ENCODE data around the gene RELT.

Gene RELT

GRCh38 chr11:73337846-73338245 is 38.4 kb upstream of the RELT start:
- Histone ChIP-seq H3K36me3 (ENCODE audit: insufficient read depth, low read length) (no peaks in the 10 kb centered on the region), H3K27me3 (ENCODE audit: insufficient read depth, low read length) (no peaks in the 10 kb centered on the region), H3K4me1 (ENCODE audit: control insufficient read depth, insufficient read depth, low read length, unreplicated experiment) (peaks cover 29% of the 10 kb centered on the region), H2AFZ (ENCODE audit: low read length, unreplicated experiment) (no peak overlapping the region), H3K79me2 (ENCODE audit: control insufficient read depth, insufficient read depth, low read length, unreplicated experiment) (peaks cover 43% of the 10 kb centered on the region), H3K4me3 (ENCODE audit: low read depth, low read length) (no peak overlapping the region), H3K27ac (ENCODE audit: low read depth, low read length) (no peak overlapping the region)

DNA sequence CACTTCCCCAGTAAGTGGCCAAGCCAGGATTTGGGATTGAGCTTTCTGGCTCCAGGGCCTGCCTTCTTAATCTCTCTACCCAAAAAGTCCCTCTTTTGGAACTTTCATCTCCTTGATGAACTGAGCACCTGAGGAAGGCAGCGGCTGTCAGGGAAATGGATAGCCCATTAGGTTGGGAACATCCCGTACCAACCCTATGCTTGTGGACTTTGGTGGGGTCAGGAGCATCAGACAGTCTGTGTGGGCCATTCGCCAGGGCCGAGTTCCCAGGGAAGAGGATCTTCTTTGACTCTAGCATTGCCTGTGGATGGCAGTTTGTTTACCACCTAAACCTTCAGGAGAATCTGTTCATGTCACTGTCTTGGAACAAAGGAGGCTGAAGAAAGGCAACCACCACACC is 37.9 kb upstream of the RELT start:
- H2AFZ ChIP-seq (ENCODE audit: low read length, unreplicated experiment) = no peak overlapping the region
- no peaks in the 10 kb centered on the region for H3K27me3 ChIP-seq (ENCODE audit: insufficient read depth, low read length)
- H3K4me1 ChIP-seq (ENCODE audit: control insufficient read depth, insufficient read depth, low read length, unreplicated experiment) = peaks cover 25% of the 10 kb centered on the region
- peaks cover 41% of the 10 kb centered on the region for H3K79me2 ChIP-seq (ENCODE audit: control insufficient read depth, insufficient read depth, low read length, unreplicated experiment)
- H3K36me3 ChIP-seq (ENCODE audit: insufficient read depth, low read length) = no peaks in the 10 kb centered on the region
- no peak overlapping the region for H3K4me3 ChIP-seq (ENCODE audit: low read depth, low read length)
- no peak overlapping the region for H3K27ac ChIP-seq (ENCODE audit: low read depth, low read length)

DNA sequence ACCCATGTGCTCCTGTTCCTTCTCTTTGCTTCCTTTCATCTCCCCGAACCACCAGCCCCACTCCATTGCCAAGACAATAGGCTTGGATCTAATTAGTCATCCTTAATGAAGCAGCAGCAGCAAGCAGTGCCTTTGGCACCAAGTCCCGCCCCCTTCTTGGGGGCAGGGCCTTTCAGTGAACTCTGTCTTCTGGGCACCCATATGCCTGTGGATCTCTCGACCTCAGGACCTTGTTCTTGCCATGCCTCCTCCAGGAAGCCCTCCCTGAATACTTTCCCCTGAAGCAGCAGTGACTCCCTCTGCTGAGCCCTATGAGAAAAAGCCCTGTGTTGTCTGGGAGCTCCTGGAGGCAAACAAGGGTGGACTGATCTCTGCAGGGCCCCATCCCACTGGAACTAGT is 36.0 kb upstream of the RELT start:
- H3K36me3 ChIP-seq (ENCODE audit: insufficient read depth, low read length) = no peaks in the 10 kb centered on the region
- no peak overlapping the region for H3K27ac ChIP-seq (ENCODE audit: low read depth, low read length)
- peaks cover 53% of the 10 kb centered on the region for H3K79me2 ChIP-seq (ENCODE audit: control insufficient read depth, insufficient read depth, low read length, unreplicated experiment)
- no peak overlapping the region for H3K4me3 ChIP-seq (ENCODE audit: low read depth, low read length)
- H2AFZ ChIP-seq (ENCODE audit: low read length, unreplicated experiment) = no peak overlapping the region
- peaks cover 6% of the 10 kb centered on the region for H3K4me1 ChIP-seq (ENCODE audit: control insufficient read depth, insufficient read depth, low read length, unreplicated experiment)
- H3K27me3 ChIP-seq (ENCODE audit: insufficient read depth, low read length) = no peaks in the 10 kb centered on the region

DNA sequence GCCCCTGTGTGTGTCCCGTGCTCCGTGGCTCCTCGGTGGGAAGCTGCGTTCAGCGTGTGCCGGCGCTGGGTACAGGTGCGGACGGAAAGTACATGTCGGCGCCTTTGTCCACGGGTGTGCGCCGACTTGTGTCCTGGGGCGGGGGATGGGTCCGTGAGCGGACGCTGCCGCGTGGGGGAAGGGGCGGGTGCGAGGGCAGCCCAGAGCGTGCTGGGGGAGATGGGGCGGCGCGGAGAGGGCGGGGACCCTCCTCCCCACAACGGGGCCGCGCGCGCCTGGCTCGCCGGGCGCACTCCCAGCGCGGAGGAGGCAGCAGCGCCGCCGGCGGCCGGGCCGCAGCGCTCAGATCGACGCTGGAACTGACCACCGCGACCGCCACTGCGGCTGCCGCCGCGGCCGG is 33.6 kb upstream of the RELT start:
- Histone ChIP-seq H3K27ac (ENCODE audit: low read depth, low read length) (no peak overlapping the region), H3K36me3 (ENCODE audit: insufficient read depth, low read length) (no peaks in the 10 kb centered on the region), H3K4me1 (ENCODE audit: control insufficient read depth, insufficient read depth, low read length, unreplicated experiment) (no peaks in the 10 kb centered on the region), H3K79me2 (ENCODE audit: control insufficient read depth, insufficient read depth, low read length, unreplicated experiment) (peaks cover 51% of the 10 kb centered on the region), H2AFZ (ENCODE audit: low read length, unreplicated experiment) (no peak overlapping the region), H3K27me3 (ENCODE audit: insufficient read depth, low read length) (no peaks in the 10 kb centered on the region), H3K4me3 (ENCODE audit: low read depth, low read length) (no peak overlapping the region)

- no peaks in the 10 kb centered on the region for H3K4me1 ChIP-seq (ENCODE audit: control insufficient read depth, insufficient read depth, low read length, unreplicated experiment)
- no peaks in the 10 kb centered on the region for H3K36me3 ChIP-seq (ENCODE audit: insufficient read depth, low read length)
- no peak overlapping the region for H3K27ac ChIP-seq (ENCODE audit: low read depth, low read length)
- peaks cover 47% of the 10 kb centered on the region for H3K79me2 ChIP-seq (ENCODE audit: control insufficient read depth, insufficient read depth, low read length, unreplicated experiment)
- no peaks in the 10 kb centered on the region for H3K27me3 ChIP-seq (ENCODE audit: insufficient read depth, low read length)
- H2AFZ ChIP-seq (ENCODE audit: low read length, unreplicated experiment) = no peak overlapping the region
- no peak overlapping the region for H3K4me3 ChIP-seq (ENCODE audit: low read depth, low read length)
Observed at GRCh38 chr11:73343076-73343873, 32.9 kb upstream of the RELT start.

GRCh38 chr11:73344191-73344607 is 32.0 kb upstream of the RELT start:
- no peaks in the 10 kb centered on the region for H3K27me3 ChIP-seq (ENCODE audit: insufficient read depth, low read length)
- peaks cover 46% of the 10 kb centered on the region for H3K79me2 ChIP-seq (ENCODE audit: control insufficient read depth, insufficient read depth, low read length, unreplicated experiment)
- H3K4me3 ChIP-seq (ENCODE audit: low read depth, low read length) = no peak overlapping the region
- H3K36me3 ChIP-seq (ENCODE audit: insufficient read depth, low read length) = no peaks in the 10 kb centered on the region
- H2AFZ ChIP-seq (ENCODE audit: low read length, unreplicated experiment) = no peak overlapping the region
- no peaks in the 10 kb centered on the region for H3K4me1 ChIP-seq (ENCODE audit: control insufficient read depth, insufficient read depth, low read length, unreplicated experiment)
- no peak overlapping the region for H3K27ac ChIP-seq (ENCODE audit: low read depth, low read length)

DNA sequence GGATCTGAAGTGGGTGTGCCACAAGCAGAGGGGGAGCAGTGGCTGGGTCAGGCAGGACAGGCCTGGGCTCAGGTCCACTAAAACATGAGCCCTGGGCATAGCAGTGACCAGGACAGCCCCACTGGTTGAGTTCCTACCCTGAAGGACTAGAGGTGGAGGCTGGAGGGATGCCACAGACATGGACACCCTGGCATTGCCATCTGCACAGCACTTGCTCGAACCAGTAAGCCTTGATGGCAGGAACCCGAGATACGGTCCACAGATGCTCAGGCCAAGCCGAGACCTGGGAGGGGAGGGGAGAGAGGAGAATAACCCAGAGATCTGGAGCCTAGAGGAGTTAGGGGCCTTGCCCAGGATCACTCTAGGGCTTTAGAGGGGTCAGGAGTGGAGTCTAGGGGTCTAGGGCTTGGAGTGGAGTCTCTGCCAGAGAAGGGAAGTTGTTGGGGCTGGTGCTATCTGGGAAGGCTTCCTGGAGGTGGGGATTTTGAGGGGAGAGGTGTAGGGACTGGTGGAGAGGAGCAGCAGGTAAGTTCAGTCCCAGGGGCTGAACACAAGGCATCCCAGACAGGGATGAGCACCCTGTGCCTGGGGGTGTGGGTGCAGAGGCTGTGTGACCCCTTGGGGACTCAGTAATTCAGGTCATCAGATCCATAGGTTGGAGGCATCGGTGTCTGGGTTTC is 30.6 kb upstream of the RELT start:
- H3K79me2 ChIP-seq (ENCODE audit: control insufficient read depth, insufficient read depth, low read length, unreplicated experiment) = peaks cover 36% of the 10 kb centered on the region
- no peak overlapping the region for H3K4me3 ChIP-seq (ENCODE audit: low read depth, low read length)

DNA sequence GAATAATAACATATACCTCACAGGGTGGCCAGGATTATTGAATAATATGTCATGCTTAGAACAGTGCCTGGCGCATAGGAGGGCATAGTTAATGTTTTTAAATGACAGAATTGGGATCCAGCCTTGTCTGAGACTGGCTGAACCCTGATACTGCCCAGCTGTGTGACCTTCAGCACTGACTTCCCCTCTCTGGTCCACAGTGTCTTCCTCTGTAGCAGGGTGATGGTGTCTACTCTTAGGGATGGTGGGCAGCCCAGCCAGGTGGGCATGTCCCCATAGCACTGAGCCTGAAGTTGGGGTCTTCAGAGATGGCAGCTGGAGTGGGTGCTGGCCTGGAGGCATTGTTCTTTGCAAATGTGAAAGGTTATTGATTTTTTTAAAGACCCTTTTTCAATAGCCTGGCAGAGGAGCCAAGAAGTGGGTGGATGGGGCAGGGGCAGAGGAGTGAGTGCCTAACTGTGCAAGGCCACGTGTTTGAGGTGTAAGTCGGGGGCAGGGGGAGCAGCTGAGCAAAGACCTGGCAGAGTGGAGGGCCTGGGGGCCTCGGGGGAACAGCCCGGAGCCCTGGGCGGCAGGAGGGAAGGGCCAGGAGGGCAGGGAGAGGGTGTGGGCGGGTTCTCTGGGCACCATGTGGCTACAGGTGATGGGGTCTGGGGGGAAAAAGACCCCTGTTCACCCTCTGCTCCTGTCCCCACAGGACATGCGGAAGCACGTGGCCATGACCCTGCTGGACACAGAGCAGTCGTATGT is 29.8 kb upstream of the RELT start:
- Histone ChIP-seq H3K27ac (ENCODE audit: low read depth, low read length) (no peak overlapping the region), H3K79me2 (ENCODE audit: control insufficient read depth, insufficient read depth, low read length, unreplicated experiment) (peaks cover 35% of the 10 kb centered on the region), H3K4me3 (ENCODE audit: low read depth, low read length) (no peak overlapping the region), H3K4me1 (ENCODE audit: control insufficient read depth, insufficient read depth, low read length, unreplicated experiment) (no peaks in the 10 kb centered on the region), H2AFZ (ENCODE audit: low read length, unreplicated experiment) (no peak overlapping the region), H3K36me3 (ENCODE audit: insufficient read depth, low read length) (no peaks in the 10 kb centered on the region), H3K27me3 (ENCODE audit: insufficient read depth, low read length) (no peaks in the 10 kb centered on the region)

More for the DNA sequence above, 30.6 kb upstream of the RELT start:
- no peaks in the 10 kb centered on the region for H3K36me3 ChIP-seq (ENCODE audit: insufficient read depth, low read length)
- no peak overlapping the region for H2AFZ ChIP-seq (ENCODE audit: low read length, unreplicated experiment)
- no peaks in the 10 kb centered on the region for H3K4me1 ChIP-seq (ENCODE audit: control insufficient read depth, insufficient read depth, low read length, unreplicated experiment)
- H3K27ac ChIP-seq (ENCODE audit: low read depth, low read length) = no peak overlapping the region
- H3K27me3 ChIP-seq (ENCODE audit: insufficient read depth, low read length) = no peaks in the 10 kb centered on the region

DNA sequence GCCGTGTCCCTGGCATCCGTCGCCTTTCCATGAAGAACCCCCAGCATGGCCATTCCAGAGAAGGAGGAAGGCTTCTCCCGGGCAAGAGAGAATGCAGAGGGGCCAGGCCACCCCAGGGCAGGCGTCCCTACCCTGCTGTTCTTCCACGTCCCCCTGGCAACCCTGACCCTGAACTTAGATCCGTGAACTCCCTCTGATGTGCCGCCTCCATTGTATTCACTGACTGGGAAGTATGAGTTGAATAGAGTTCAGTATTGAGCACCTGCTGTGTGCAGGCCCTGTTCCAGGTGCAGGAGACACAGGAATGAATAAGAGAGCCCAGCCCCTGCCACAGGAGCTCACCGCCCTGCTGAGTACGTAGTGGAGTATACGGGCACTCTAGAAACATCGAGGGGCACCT is 29.1 kb upstream of the RELT start:
- H3K27ac ChIP-seq (ENCODE audit: low read depth, low read length) = no peak overlapping the region
- peaks cover 32% of the 10 kb centered on the region for H3K79me2 ChIP-seq (ENCODE audit: control insufficient read depth, insufficient read depth, low read length, unreplicated experiment)
- no peaks in the 10 kb centered on the region for H3K27me3 ChIP-seq (ENCODE audit: insufficient read depth, low read length)
- no peak overlapping the region for H3K4me3 ChIP-seq (ENCODE audit: low read depth, low read length)
- H2AFZ ChIP-seq (ENCODE audit: low read length, unreplicated experiment) = no peak overlapping the region
- H3K4me1 ChIP-seq (ENCODE audit: control insufficient read depth, insufficient read depth, low read length, unreplicated experiment) = no peaks in the 10 kb centered on the region
- no peaks in the 10 kb centered on the region for H3K36me3 ChIP-seq (ENCODE audit: insufficient read depth, low read length)

DNA sequence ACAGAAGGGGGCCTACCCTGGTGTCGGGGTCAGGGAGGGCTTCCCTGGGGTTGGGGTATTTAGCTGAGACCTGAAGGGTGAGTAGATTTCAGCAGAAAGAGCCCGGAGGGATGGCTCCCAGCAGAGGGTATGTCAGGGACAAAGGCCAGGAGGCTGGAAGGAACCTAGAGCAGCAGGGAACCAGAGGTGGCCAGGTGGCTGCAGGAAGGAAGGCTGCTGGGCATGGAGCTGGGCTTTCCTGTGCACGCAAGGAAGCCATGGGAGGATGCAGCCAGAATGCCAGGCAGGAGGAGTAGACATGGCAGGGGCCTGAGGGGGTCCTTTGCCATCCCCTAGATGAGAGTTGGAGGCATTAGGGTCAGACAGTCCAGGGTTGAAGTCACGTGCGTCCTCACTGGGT is 27.4 kb upstream of the RELT start:
- Histone ChIP-seq H3K4me3 (ENCODE audit: low read depth, low read length) (no peak overlapping the region), H3K27ac (ENCODE audit: low read depth, low read length) (no peak overlapping the region), H3K27me3 (ENCODE audit: insufficient read depth, low read length) (no peaks in the 10 kb centered on the region), H2AFZ (ENCODE audit: low read length, unreplicated experiment) (no peak overlapping the region), H3K79me2 (ENCODE audit: control insufficient read depth, insufficient read depth, low read length, unreplicated experiment) (peaks cover 19% of the 10 kb centered on the region), H3K4me1 (ENCODE audit: control insufficient read depth, insufficient read depth, low read length, unreplicated experiment) (no peaks in the 10 kb centered on the region), H3K36me3 (ENCODE audit: insufficient read depth, low read length) (no peaks in the 10 kb centered on the region)

Data from ACC112 (cell line).